Smooth muscle cell (in vitro differentiated cells): ENCODE data around the gene BMP6. TPM values are rescaled to one million over a fixed set of nuclear protein-coding genes. Genes with fewer than 3 reads are reported as not detected.

ENCODE experiments used
- DNase-seq: peaks from one replicate; lab custom pipeline; 2025; ENCODE audit not compliant: unreplicated experiment; lab: John Stamatoyannopoulos, UW
- H2AFZ ChIP-seq: fragments of 200-600 bp; sonication (generic); 2 replicates; pipeline ENCODE4 v1.6.0; 2016; ENCODE audit warnings: antibody characterized with exemption, low read depth, mild to moderate bottlenecking
- H3F3A ChIP-seq: fragments of 200-600 bp; sonication (generic); 2 replicates; pipeline ENCODE4 v1.6.0; 2017; ENCODE audit warnings: antibody characterized with exemption, low read depth
- H3K27ac ChIP-seq: fragments of 200-600 bp; sonication (generic); 2 replicates; pipeline ENCODE4 v1.5.1; 2016; ENCODE audit warnings: low read depth, mild to moderate bottlenecking
- H3K27me3 ChIP-seq: fragments of 200-600 bp; sonication (generic); 2 replicates; pipeline ENCODE4 v1.6.1; 2016; ENCODE audit warnings: low read depth, mild to moderate bottlenecking
- H3K36me3 ChIP-seq: fragments of 200-600 bp; sonication (generic); 2 replicates; pipeline ENCODE4 v1.5.1; 2016; ENCODE audit warnings: low read depth
- H3K4me1 ChIP-seq: fragments of 200-600 bp; sonication (generic); 2 replicates; pipeline ENCODE4 v1.5.1; 2016; ENCODE audit warnings: low read depth
- H3K4me2 ChIP-seq: fragments of 200-600 bp; sonication (generic); 2 replicates; pipeline ENCODE4 v1.6.0; 2016; ENCODE audit warnings: mild to moderate bottlenecking
- H3K4me3 ChIP-seq: fragments of 200-600 bp; sonication (generic); 2 replicates; pipeline ENCODE4 v1.5.1; 2016; ENCODE audit warnings: mild to moderate bottlenecking
- H3K79me2 ChIP-seq: fragments of 200-600 bp; sonication (generic); 2 replicates; pipeline ENCODE4 v1.6.0; 2016; ENCODE audit warnings: low read depth, mild to moderate bottlenecking
- H3K9ac ChIP-seq: fragments of 200-600 bp; sonication (generic); 2 replicates; pipeline ENCODE4 v1.6.0; 2016; ENCODE audit warnings: low read depth
- H3K9me3 ChIP-seq: fragments of 200-600 bp; sonication (generic); replicated peaks from 2 replicates; pipeline ENCODE4 v1.5.1; 2016; ENCODE audit warnings: low read depth
- H4K20me1 ChIP-seq: fragments of 200-600 bp; sonication (generic); 2 replicates; pipeline ENCODE4 v1.6.0; 2016; ENCODE audit warnings: low read depth
- WGBS: methylation state at CpG from one replicate; pipeline ENCODE4 v1.1.7; 2016; ENCODE audit warnings: low lambda C conversion rate; 5-methylcytosine and 5-hydroxymethylcytosine counted together
- polyA plus RNA-seq: library from polyadenylated mRNA; unstranded; fragments of >200 nt; fragmentation: Nextera tagmentation; extraction: Ambion mirVana; gene quantifications from 2 replicates; pipeline ENCODE4 v1.2.1, GENCODE V29; 2016
- total RNA-seq: library from RNA; depleted of rRNA; stranded (reverse); fragments of >200 nt; gene quantifications from 2 replicates; pipeline ENCODE4 v1.2.3, GENCODE V29; 2014
- TF ChIP-seq, protein P1 (sequence below): fragments of 200-600 bp; sonication (generic); IDR thresholded peaks from 2 replicates; pipeline ENCODE4 v1.5.1; 2017; ENCODE audit warnings: borderline replicate concordance, mild to moderate bottlenecking, antibody characterized with exemption; ENCODE audit not compliant: insufficient read depth, poor library complexity, severe bottlenecking

BMP6 gene
- total and polyA plus RNA-seq, 2 experiments from 2014 or later, result 14.5 to 17.0 TPM

DNA sequence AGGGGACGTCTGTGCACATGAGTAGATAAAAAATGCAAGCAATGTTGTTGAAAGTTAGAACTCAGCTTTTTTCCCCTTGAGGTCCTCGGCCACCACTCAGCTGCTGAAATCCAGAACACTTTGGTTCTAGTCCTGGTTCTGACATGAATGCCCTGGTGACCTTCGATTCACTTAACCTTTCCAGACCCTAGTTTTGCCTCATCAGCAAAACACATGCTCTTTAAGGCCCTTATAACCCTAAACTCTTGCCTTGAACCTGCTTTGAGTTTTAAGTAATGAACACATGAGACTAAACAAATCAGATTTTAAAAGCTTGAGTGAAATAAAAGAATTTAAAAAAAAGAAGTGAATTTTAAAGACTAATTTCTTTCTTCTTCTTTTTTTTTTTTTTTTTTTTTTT lies 33.4 kb downstream of the BMP6 start:
- no peaks in the 10 kb centered on the region for H3F3A ChIP-seq
- no peak overlapping the region for H3K4me3 ChIP-seq
- H3K27me3 ChIP-seq, result no peaks in the 10 kb centered on the region
- H3K79me2 ChIP-seq, result no peaks in the 10 kb centered on the region
- H3K4me1 ChIP-seq, result no peaks in the 10 kb centered on the region
- no peak overlapping the region for H3K9ac ChIP-seq
- H3K36me3 ChIP-seq, result no peaks in the 10 kb centered on the region
- no peak for DNase-seq
- 95% methylated on average over 3 of the region's 3 CpGs for WGBS
- no peak overlapping the region for H2AFZ ChIP-seq
- H4K20me1 ChIP-seq, result peaks cover 34% of the 10 kb centered on the region
- H3K4me2 ChIP-seq, result no peak overlapping the region
- no peak overlapping the region for H3K27ac ChIP-seq
- no peaks in the 10 kb centered on the region for H3K9me3 ChIP-seq
- TF ChIP-seq, protein P1, sequence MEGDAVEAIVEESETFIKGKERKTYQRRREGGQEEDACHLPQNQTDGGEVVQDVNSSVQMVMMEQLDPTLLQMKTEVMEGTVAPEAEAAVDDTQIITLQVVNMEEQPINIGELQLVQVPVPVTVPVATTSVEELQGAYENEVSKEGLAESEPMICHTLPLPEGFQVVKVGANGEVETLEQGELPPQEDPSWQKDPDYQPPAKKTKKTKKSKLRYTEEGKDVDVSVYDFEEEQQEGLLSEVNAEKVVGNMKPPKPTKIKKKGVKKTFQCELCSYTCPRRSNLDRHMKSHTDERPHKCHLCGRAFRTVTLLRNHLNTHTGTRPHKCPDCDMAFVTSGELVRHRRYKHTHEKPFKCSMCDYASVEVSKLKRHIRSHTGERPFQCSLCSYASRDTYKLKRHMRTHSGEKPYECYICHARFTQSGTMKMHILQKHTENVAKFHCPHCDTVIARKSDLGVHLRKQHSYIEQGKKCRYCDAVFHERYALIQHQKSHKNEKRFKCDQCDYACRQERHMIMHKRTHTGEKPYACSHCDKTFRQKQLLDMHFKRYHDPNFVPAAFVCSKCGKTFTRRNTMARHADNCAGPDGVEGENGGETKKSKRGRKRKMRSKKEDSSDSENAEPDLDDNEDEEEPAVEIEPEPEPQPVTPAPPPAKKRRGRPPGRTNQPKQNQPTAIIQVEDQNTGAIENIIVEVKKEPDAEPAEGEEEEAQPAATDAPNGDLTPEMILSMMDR, result no peak

DNA sequence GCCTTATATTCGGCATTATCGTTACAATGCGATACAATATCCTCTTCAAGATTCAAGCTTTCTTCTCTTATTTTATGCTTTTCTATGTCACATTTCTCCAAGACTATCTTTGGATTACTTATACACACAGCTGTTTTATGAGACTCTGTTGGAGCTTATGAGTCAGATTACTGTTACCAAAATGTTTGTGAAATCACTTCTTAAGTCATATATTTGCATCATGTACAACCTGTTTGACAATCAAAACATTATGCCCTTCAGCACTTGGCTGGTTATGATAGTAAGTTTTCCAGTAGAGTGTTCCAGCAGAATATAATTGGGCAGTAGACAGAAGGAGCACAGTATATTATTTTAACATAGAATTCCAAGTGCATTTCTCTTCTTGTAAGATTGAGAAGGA lies 35.2 kb downstream of the BMP6 start:
- H3K9me3 ChIP-seq, result no peaks in the 10 kb centered on the region
- H3K4me1 ChIP-seq, result no peaks in the 10 kb centered on the region
- H4K20me1 ChIP-seq, result peaks cover 34% of the 10 kb centered on the region
- WGBS, result 94% methylated on average over 3 of the region's 3 CpGs
- H3K4me2 ChIP-seq, result no peak overlapping the region
- TF ChIP-seq, protein P1, result no peak
- no peak overlapping the region for H3K4me3 ChIP-seq
- no peak overlapping the region for H2AFZ ChIP-seq
- H3K27me3 ChIP-seq, result no peaks in the 10 kb centered on the region
- H3K36me3 ChIP-seq, result no peaks in the 10 kb centered on the region
- H3K79me2 ChIP-seq, result no peaks in the 10 kb centered on the region
- no peak for DNase-seq
- no peak overlapping the region for H3K9ac ChIP-seq
- H3K27ac ChIP-seq, result no peak overlapping the region
- H3F3A ChIP-seq, result no peaks in the 10 kb centered on the region

DNA sequence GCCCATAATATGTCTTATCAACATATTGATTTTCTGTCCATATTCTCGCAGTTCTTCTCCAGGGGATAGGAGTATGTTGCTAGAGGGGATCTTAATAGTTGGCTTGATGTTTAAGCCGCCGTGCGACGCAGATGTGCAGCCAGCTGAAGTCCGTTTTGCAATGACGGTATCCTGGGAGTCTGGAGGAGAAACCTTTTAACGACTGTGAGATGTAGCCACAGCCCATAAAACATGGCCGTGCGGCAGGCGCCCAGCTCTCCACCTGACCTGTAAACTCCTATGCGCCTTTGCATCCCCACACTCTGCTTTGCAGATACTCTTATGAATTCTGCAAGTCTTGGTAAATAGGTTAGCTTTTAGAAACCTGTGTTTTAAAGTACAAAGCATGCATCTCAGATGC lies 36.9 kb downstream of the BMP6 start:
- Histone ChIP-seq H2AFZ (no peak overlapping the region), H3K4me3 (no peak overlapping the region), H3K27ac (no peak overlapping the region), H3F3A (no peaks in the 10 kb centered on the region), H3K4me1 (no peaks in the 10 kb centered on the region), H3K9ac (no peak overlapping the region), H3K4me2 (no peak overlapping the region), H3K27me3 (no peaks in the 10 kb centered on the region), H3K36me3 (no peaks in the 10 kb centered on the region), H4K20me1 (peaks cover 31% of the 10 kb centered on the region), H3K79me2 (no peaks in the 10 kb centered on the region), H3K9me3 (no peaks in the 10 kb centered on the region)
- no peak for DNase-seq
- 87% methylated on average over 12 of the region's 12 CpGs for WGBS
- TF ChIP-seq, protein P1, result no peak

DNA sequence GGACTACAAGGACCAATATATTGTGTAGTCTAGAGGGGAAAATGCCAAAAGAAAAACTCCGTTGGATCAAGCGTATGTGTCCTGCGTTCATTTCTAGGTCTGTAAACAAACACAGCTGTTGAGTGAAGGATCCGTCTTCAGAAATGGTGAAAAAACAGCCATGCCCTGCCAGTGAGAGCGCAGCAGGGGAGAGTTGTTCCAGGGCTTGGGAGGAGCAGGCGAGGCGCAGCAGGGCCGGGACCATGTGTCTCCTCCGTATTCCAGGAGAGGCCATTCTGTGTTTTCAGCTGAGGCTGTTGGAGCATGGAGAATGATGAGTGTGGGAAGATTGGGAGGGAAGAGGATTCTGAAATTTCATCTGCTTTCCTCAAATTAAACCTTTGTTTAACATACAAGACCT lies 38.0 kb downstream of the BMP6 start:
- peaks cover 22% of the 10 kb centered on the region for H4K20me1 ChIP-seq
- H2AFZ ChIP-seq, result no peak overlapping the region
- H3F3A ChIP-seq, result no peaks in the 10 kb centered on the region
- H3K27ac ChIP-seq, result no peak overlapping the region
- no peaks in the 10 kb centered on the region for H3K4me1 ChIP-seq
- no peaks in the 10 kb centered on the region for H3K36me3 ChIP-seq
- H3K4me3 ChIP-seq, result no peak overlapping the region
- no peak overlapping the region for H3K4me2 ChIP-seq
- H3K9me3 ChIP-seq, result no peaks in the 10 kb centered on the region
- no peak overlapping the region for H3K9ac ChIP-seq
- no peak for DNase-seq
- TF ChIP-seq, protein P1, result no peak
- no peaks in the 10 kb centered on the region for H3K79me2 ChIP-seq
- WGBS, result 87% methylated on average over 9 of the region's 9 CpGs
- H3K27me3 ChIP-seq, result no peaks in the 10 kb centered on the region
